Karpas-422 (cell line): Measurements from ENCODE around the gene AP1S2. TPM values are rescaled to one million over a fixed set of nuclear protein-coding genes. Genes with fewer than 3 reads are reported as not detected.
A peak's percentile ranks its signal among the peaks of the same experiment; 100 is the strongest.
"Not testable (repeated sequence)": the region's sequence is repeated elsewhere in the genome, so short reads cannot be mapped to it uniquely, and the experiment has no call there.

Experiments
- DNase-seq: peaks from one replicate; pipeline ENCODE4 v3.0.0-alpha.2; 2015
- H2AFZ ChIP-seq: fragments of 200-600 bp; sonication (generic); 2 replicates; pipeline ENCODE4 v1.6.1; 2014; ENCODE audit warnings: antibody characterized with exemption, low read length, mixed read lengths
- H3K27ac ChIP-seq: fragments of 200-600 bp; sonication (generic); 2 replicates; pipeline ENCODE4 v1.5.1; 2014; ENCODE audit warnings: mild to moderate bottlenecking, low read length, moderate library complexity
- H3K27me3 ChIP-seq: fragments of 200-600 bp; sonication (generic); 2 replicates; pipeline ENCODE4 v1.6.1; 2014; ENCODE audit warnings: low read length, mixed read lengths
- H3K36me3 ChIP-seq: fragments of 200-600 bp; sonication (generic); 2 replicates; pipeline ENCODE4 v1.6.1; 2014; ENCODE audit warnings: low read length, mixed read lengths; ENCODE audit not compliant: insufficient read depth
- H3K4me1 ChIP-seq: fragments of 200-600 bp; sonication (generic); 2 replicates; pipeline ENCODE4 v1.6.1; 2014; ENCODE audit warnings: mild to moderate bottlenecking, low read length, mixed read lengths
- H3K4me2 ChIP-seq: fragments of 200-600 bp; sonication (generic); 2 replicates; pipeline ENCODE4 v1.6.1; 2014; ENCODE audit warnings: low read length, low read depth, mild to moderate bottlenecking; ENCODE audit not compliant: poor library complexity, severe bottlenecking
- H3K4me3 ChIP-seq: fragments of 200-600 bp; sonication (generic); 2 replicates; pipeline ENCODE4 v1.5.1; 2014; ENCODE audit warnings: mild to moderate bottlenecking, antibody characterized with exemption, low read length, mixed read lengths
- H3K79me2 ChIP-seq: fragments of 200-600 bp; sonication (generic); 2 replicates; pipeline ENCODE4 v1.6.1; 2014; ENCODE audit warnings: mild to moderate bottlenecking, low read length, mixed read lengths
- H3K9ac ChIP-seq: fragments of 200-600 bp; sonication (generic); 2 replicates; pipeline ENCODE4 v1.6.0; 2014; ENCODE audit warnings: low read length
- H3K9me2 ChIP-seq: fragments of 200-600 bp; sonication (generic), shearing (Covaris generic); replicated peaks from 2 replicates; pipeline ENCODE4 v1.6.0; 2014; ENCODE audit warnings: mild to moderate bottlenecking, low read length, moderate library complexity; ENCODE audit not compliant: insufficient read depth
- H3K9me3 ChIP-seq: fragments of 300-700, 200-600 bp; sonication (generic); 2 replicates; pipeline ENCODE4 v1.6.1; 2014; ENCODE audit warnings: low read length, mixed read lengths
- H4K20me1 ChIP-seq: fragments of 200-600 bp; sonication (generic); 2 replicates; pipeline ENCODE4 v1.6.1; 2014; ENCODE audit warnings: mild to moderate bottlenecking, antibody characterized with exemption, low read length, low read depth; ENCODE audit not compliant: insufficient read depth
- total RNA-seq: library from RNA; depleted of rRNA; stranded (reverse); fragments of >200 nt; shearing (Covaris generic); gene quantifications from 2 replicates; pipeline ENCODE4 v1.2.3, GENCODE V29; 2014; ENCODE audit warnings: low replicate concordance

Gene AP1S2
- total RNA-seq, 1 experiment from 2014 or later = 55.4 TPM

DNA sequence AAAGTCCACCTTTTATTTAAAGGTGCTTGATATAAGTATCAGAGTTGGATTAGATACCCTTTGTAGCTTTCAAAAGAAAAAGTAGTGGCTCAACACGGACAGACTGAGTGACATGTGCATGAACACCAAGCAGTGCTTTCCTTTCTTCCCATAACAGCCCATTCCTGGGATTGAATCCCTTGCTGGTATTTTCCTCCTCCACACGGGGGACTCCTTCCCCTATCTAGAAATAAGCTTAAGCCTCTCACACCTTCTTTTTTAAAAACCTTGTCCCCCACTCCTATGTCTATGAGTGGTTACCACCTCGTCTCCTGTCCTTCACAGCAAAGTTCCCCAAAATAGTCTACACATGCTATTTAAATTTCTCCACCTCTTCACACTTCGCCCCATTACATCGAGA, 5.1 kb downstream of the AP1S2 start:
- H3K27me3 ChIP-seq = no peaks in the 10 kb centered on the region
- no peaks in the 10 kb centered on the region for H3K9me2 ChIP-seq
- no peak overlapping the region for H3K27ac ChIP-seq
- H3K9ac ChIP-seq = no peak overlapping the region
- no peak overlapping the region for H2AFZ ChIP-seq
- H4K20me1 ChIP-seq = 0 out of 2 replicates have a peak, but pooled peaks cover 3% of the 10 kb centered on the region
- DNase-seq = no peak
- peaks cover 18% of the 10 kb centered on the region; the same call in 1 of the 2 replicates for H3K36me3 ChIP-seq
- peak overlapping the region; percentile 62 for H3K4me2 ChIP-seq
- H3K9me3 ChIP-seq = no peaks in the 10 kb centered on the region
- peaks cover 60% of the 10 kb centered on the region for H3K79me2 ChIP-seq
- H3K4me1 ChIP-seq = peaks cover 67% of the 10 kb centered on the region
- no peak overlapping the region for H3K4me3 ChIP-seq

DNA sequence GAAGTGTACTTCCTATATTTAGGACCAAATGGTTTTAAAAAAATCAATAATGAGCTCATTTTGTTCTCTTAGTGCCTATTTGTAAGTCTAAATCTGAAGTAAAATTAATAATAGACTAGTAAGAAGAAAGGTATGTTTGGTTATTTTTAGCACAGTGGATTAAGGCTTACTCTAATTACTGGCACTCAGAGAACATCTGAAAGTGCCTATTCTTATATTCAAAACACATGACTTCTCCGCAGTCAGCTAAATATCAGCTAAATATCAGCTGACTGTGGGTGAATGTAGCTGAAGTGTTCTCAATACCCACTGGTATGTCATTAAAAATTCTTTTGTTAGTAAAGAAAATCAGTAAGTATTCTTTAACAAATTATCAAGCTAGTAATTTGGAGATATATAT, 6.0 kb downstream of the AP1S2 start:
- H3K9me2 ChIP-seq = no peaks in the 10 kb centered on the region
- peak overlapping the region; percentile 14; the same call in 1 of the 2 replicates for H3K4me3 ChIP-seq
- H3K27me3 ChIP-seq = no peaks in the 10 kb centered on the region
- H4K20me1 ChIP-seq = 0 out of 2 replicates have a peak, but pooled peaks cover 3% of the 10 kb centered on the region
- DNase-seq = peak; percentile 68
- H3K9me3 ChIP-seq = no peaks in the 10 kb centered on the region
- peaks cover 64% of the 10 kb centered on the region for H3K4me1 ChIP-seq
- peak overlapping the region; percentile 69 for H3K27ac ChIP-seq
- peak overlapping the region; percentile 62 for H3K4me2 ChIP-seq
- no peak overlapping the region for H2AFZ ChIP-seq
- H3K9ac ChIP-seq = no peak overlapping the region
- peaks cover 28% of the 10 kb centered on the region; the same call in 1 of the 2 replicates for H3K36me3 ChIP-seq
- H3K79me2 ChIP-seq = peaks cover 58% of the 10 kb centered on the region

DNA sequence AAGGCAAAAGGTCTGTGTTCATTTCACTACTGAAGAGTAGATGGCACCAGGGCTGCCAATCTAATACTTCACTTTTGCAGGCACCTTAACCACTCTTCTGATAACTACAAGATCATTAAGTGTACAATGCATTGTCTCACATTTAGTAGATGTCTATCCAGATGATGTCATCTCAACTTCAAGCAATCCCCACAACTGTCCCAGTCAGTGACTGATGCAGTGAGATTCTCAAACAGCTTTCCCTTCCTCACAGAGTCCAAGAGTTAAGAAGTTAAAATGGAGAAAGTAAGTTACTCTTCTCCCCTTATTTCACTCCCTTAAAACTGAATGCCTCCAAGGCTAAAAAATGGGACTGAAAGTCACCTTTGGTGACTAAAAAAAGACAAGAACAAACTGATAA, 10.7 kb downstream of the AP1S2 start:
- H3K4me3 ChIP-seq = no peak overlapping the region
- H3K27ac ChIP-seq = no peak overlapping the region
- H3K4me2 ChIP-seq = no peak overlapping the region
- no peak overlapping the region for H3K9ac ChIP-seq
- DNase-seq = no peak
- peaks cover 20% of the 10 kb centered on the region for H3K4me1 ChIP-seq
- no peaks in the 10 kb centered on the region for H3K9me3 ChIP-seq
- H3K9me2 ChIP-seq = no peaks in the 10 kb centered on the region
- H4K20me1 ChIP-seq = 0 out of 2 replicates have a peak, but pooled peaks cover under 1% of the 10 kb centered on the region
- H2AFZ ChIP-seq = no peak overlapping the region
- H3K36me3 ChIP-seq = peaks cover 50% of the 10 kb centered on the region; the same call in 1 of the 2 replicates
- no peaks in the 10 kb centered on the region for H3K27me3 ChIP-seq
- peaks cover 44% of the 10 kb centered on the region for H3K79me2 ChIP-seq

DNA sequence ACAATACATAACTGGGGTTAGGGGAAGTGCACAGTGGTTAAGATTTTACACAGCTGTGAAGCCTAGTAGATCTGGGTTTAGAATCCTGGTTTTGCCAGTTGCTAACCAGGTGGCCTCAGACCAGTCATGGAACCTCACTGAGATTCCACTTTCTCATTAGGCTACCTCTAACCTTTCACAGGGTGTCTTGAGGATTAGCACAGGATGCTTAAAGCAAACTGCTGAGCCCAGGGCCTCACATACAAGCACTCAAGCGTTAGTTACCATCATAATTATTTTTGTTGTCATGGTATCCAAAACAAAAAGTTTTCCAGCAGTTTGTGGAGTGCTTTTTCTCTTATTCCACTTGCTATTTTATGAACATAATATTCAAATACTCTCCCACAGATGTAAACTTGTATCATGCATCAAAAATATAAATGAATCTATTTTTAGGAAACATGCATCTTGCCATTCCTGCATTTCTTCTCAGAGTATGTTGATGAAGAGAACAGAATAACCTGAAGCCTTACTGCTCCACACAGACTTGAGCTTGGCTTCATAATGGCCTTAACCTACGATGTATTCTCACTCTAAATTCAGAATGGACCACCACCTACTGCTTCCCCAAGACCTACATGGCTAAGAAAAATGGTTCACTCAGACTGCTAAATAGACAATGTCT, 12.6 kb downstream of the AP1S2 start:
- Histone ChIP-seq H3K9ac (no peak overlapping the region), H2AFZ (no peak overlapping the region), H3K27me3 (no peaks in the 10 kb centered on the region), H3K36me3 (peaks cover 41% of the 10 kb centered on the region; the same call in 1 of the 2 replicates), H3K79me2 (peaks cover 32% of the 10 kb centered on the region), H3K27ac (no peak overlapping the region), H3K9me3 (no peaks in the 10 kb centered on the region), H3K4me1 (peaks cover under 1% of the 10 kb centered on the region; the same call in 1 of the 2 replicates), H3K4me3 (no peak overlapping the region), H3K9me2 (no peaks in the 10 kb centered on the region), H3K4me2 (no peak overlapping the region), H4K20me1 (no peaks in the 10 kb centered on the region)
- DNase-seq = no peak

DNA sequence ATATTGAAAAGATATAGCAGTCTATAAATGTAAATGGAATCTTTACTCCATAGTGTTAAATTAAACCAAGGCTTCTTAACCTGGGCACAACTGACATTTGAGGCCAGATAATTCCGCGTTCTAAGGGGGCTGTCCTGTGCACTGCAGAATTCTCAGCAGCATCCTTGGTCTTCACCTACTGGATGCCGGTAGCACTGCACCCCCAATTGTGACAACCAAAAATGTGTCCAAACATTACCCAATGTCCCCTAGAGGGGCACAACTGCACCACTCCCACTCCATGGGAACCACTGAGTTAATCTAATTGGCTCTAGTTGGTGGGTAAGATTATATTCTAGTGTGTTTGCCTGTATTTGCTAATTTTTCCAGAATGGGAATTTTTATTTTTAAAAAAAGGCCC, 16.6 kb downstream of the AP1S2 start:
- Histone ChIP-seq H3K36me3 (peaks cover 21% of the 10 kb centered on the region; the same call in 1 of the 2 replicates), H3K79me2 (peaks cover 39% of the 10 kb centered on the region), H3K27ac (no peak overlapping the region), H3K9me2 (no peaks in the 10 kb centered on the region), H3K4me2 (no peak overlapping the region), H3K4me1 (no peaks in the 10 kb centered on the region), H3K9ac (no peak overlapping the region), H3K9me3 (no peaks in the 10 kb centered on the region), H4K20me1 (no peaks in the 10 kb centered on the region), H3K27me3 (no peaks in the 10 kb centered on the region), H3K4me3 (no peak overlapping the region), H2AFZ (no peak overlapping the region)
- peak; percentile 66 for DNase-seq

DNA sequence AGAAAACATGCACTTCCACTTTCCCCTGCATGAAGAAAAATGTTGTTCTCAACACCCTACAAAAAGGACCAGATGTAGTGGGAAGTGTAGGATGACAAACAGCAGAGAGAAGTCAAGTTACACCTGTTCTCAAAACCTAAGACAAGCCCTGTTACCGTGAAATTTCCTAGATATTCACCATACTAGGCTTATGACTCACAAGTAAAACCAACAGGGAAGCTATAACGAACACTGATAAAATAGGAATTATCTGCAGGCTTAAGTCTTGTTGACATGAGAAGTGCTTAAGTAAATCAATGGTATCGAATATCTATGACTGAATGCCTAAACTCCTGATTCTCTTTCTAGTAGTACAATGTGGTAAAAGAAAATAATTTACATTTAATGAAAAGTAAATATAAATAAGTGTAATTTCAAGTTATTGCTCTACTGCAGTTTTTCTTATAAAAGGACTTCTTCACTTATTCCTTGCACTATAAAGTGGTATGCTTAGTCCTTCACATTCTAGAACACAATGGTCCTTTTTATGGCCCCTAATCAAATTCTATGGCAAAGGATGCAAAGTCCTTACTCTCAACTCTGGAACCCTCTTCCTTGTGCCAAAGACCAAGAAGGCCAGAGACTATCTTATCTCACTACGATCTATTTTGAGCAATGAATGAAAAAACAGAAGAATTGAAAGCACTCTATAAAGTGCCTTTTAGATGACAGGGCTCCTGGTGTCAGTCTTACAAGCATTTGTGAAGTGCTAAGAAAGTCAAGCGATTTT, 19.6 kb downstream of the AP1S2 start:
- peaks cover 3% of the 10 kb centered on the region; the same call in 1 of the 2 replicates for H3K4me1 ChIP-seq
- no peak overlapping the region for H3K4me3 ChIP-seq
- peaks cover 2% of the 10 kb centered on the region; the same call in 1 of the 2 replicates for H3K36me3 ChIP-seq
- no peak for DNase-seq
- H3K79me2 ChIP-seq = peaks cover 23% of the 10 kb centered on the region
- H3K9me2 ChIP-seq = no peaks in the 10 kb centered on the region
- no peaks in the 10 kb centered on the region for H3K9me3 ChIP-seq
- no peaks in the 10 kb centered on the region for H4K20me1 ChIP-seq
- no peak overlapping the region for H3K4me2 ChIP-seq
- H3K9ac ChIP-seq = no peak overlapping the region
- H2AFZ ChIP-seq = no peak overlapping the region
- H3K27me3 ChIP-seq = no peaks in the 10 kb centered on the region
- H3K27ac ChIP-seq = no peak overlapping the region

DNA sequence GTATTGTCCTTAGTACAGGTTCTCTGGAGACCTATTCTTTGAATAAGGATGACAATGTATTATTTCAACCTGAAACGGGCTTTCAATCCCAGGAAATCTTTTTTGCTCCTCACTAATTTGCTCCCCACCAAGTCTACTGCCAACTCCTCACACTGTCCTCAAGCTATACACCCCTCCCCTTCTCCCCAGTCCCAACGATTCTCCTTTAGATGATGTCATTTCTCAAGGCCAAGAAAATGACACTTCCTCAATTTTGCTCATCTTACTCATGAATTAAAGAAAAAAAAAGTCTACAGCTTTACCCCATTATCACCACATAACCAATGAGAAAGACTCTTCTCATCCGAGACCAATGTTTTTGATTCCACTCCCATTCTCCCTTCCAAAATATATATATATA, 20.6 kb downstream of the AP1S2 start:
- H3K27ac ChIP-seq = no peak overlapping the region
- H3K36me3 ChIP-seq = peaks cover 8% of the 10 kb centered on the region; the same call in 1 of the 2 replicates
- no peak overlapping the region for H3K4me2 ChIP-seq
- no peaks in the 10 kb centered on the region for H4K20me1 ChIP-seq
- H3K4me3 ChIP-seq = no peak overlapping the region
- no peaks in the 10 kb centered on the region for H3K27me3 ChIP-seq
- peaks cover 28% of the 10 kb centered on the region for H3K79me2 ChIP-seq
- no peaks in the 10 kb centered on the region for H3K9me3 ChIP-seq
- no peak overlapping the region for H3K9ac ChIP-seq
- peaks cover 9% of the 10 kb centered on the region for H3K4me1 ChIP-seq
- H3K9me2 ChIP-seq = no peaks in the 10 kb centered on the region
- no peak for DNase-seq
- no peak overlapping the region for H2AFZ ChIP-seq

DNA sequence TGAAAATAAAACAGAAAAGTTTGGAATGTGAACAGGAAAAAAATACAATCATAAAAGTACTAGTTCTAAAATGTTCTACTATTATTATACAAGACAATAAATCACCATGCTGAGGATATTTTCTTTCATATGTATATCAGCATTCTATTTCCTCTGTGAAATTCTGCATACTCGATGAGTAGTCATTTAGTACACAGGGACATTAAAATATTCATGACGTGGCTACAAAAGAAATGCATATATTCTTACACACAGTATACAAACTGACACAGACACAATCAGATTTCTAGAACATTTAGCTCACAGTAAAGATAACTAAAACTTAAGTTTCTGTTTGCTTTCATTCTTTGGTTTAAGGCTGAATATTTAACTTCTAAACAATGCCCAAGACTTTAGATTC, 23.3 kb downstream of the AP1S2 start:
- H4K20me1 ChIP-seq = not testable (repeated sequence)
- peaks cover 19% of the 10 kb centered on the region; the same call in 1 of the 2 replicates for H3K36me3 ChIP-seq

More for the DNA sequence above, 23.3 kb downstream of the AP1S2 start:
- H3K9me3 ChIP-seq, DNase-seq, H3K4me2 ChIP-seq, H3K9me2 ChIP-seq, H3K9ac ChIP-seq, H3K4me1 ChIP-seq, H3K27ac ChIP-seq, H3K4me3 ChIP-seq, H2AFZ ChIP-seq, H3K27me3 ChIP-seq: not testable (repeated sequence)
- peaks cover 23% of the 10 kb centered on the region; the same call in 1 of the 2 replicates for H3K79me2 ChIP-seq
